NCI-H460 (cell line): ENCODE measurements around the gene ATP13A3. TPM values are rescaled to one million over a fixed set of nuclear protein-coding genes. Genes with fewer than 3 reads are reported as not detected.
"Not testable (repeated sequence)": the region's sequence is repeated elsewhere in the genome, so short reads cannot be mapped to it uniquely, and the experiment has no call there.

ENCODE experiments used
- DNase-seq: peaks from one replicate; pipeline ENCODE4 v3.0.0-alpha.2; 2016; ENCODE audit warnings: low read depth; ENCODE audit errors: extremely low read depth
- polyA plus RNA-seq: library from polyadenylated mRNA; depleted of rRNA; stranded (reverse); fragments of >200 nt; gene quantifications from 2 replicates; pipeline ENCODE4 v1.2.3, GENCODE V29; 2014; cell fraction: nucleus; rRNA removed
- total RNA-seq: library from RNA; depleted of rRNA; stranded (reverse); fragments of >200 nt; shearing (Covaris generic); gene quantifications from 2 replicates; pipeline ENCODE4 v1.2.3, GENCODE V29; 2014; rRNA removed

Gene ATP13A3
- total RNA-seq = 91.5 and 101 TPM in 2 replicates
- polyA plus RNA-seq = 86.4 and 94.1 TPM in 2 replicates

DNA sequence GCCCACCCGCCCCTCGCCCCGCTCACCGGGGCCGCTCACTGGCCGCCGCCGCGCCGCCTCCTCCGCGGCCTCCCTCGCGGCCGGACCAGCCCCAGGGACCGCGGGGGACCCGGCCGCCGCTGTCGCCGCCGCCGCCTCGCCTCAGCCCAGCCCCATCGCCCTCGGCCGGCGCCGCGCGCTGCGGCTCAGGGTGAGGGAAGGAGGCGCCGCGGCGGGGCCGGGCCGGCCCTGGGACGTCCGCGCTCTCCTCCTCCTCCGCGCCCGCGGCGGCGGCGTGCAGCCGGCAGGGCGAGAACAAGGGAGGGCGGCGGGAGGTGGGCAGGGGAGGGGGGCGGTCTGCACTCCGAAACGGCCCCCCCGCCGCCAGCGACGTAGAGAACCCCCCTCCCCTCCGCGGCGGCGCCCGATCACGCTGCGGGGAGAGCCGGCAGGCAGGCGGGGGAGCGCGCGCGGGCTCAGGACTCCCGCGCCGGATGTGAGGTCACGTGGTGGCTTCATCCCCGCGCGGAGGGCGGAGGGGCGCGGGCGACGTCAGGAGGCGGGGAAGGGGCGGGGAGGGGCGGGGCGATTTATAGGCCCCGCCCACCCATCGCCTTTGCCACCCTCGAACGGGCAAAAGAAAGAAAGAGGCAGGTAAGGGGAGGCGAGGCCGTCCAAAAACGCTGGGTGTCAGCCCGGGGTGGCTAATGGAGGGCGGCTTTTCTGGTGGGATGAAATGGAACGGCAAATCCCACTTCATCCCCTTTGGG, at the start of gene ATP13A3:
Gene ATP13A3, minus strand, starts transcription at position 463 of the 749 bp plus-strand sequence. CDS start 24,812 bp downstream, outside the sequence.
- peak; percentile 76 for DNase-seq

DNA sequence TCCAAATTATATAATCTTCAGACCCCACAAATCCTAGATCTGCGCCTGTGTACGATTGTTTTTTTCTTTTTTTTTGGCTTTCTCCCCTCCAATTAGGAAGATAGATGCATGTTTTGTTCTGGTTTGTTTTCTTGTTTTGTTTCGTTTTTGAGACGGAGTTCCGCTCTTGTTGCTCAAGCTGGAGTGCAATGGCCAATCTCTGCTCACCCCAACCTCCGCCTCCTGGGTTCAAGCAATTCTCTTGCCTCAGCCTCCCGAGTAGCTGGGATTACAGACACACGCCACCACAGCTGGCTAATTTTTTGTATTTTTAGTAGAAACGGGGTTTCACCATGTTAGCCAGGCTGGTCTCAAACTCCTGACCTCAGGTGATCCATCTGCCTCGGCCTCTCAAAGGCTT, 48.4 kb upstream of the ATP13A3 start:
- DNase-seq = not testable (repeated sequence)

DNA sequence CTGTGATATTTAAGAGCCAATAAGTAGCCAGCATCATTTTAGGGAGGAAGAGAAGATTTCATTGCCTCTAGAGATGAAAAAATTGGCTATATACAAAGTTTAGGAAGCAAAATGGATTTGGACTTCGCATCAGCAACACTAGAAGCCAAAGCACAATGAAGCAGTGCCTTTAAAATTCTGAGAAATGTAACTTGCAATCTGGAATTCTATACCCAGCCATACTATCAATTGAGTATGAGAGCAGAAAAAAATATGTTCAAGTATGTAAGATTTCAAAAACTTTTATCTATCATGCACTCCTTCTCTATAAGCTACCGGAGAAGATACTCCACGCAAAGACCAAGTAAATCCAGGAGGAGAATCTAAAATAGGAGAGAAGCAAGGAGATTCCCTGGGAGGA, 47.4 kb upstream of the ATP13A3 start:
- DNase-seq = no peak

DNA sequence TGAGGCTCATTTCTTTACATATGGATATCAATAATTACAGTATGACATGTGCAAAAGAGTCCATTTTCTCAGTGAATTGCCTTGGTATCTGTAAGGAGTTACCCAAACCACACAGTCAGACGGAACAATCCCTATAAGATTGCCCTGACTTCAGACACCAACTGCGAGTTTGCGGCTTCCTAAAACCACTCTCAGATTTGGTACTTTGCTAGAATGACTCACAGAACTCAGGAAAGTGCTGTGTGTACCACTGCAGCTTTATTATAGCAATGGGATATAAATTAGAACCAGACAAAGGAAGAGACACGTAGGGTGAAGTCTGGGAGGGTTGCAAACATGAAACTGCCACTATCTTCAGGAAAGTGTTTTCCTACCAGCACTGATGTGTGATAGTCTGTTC, 45.8 kb upstream of the ATP13A3 start:
- DNase-seq = no peak

DNA sequence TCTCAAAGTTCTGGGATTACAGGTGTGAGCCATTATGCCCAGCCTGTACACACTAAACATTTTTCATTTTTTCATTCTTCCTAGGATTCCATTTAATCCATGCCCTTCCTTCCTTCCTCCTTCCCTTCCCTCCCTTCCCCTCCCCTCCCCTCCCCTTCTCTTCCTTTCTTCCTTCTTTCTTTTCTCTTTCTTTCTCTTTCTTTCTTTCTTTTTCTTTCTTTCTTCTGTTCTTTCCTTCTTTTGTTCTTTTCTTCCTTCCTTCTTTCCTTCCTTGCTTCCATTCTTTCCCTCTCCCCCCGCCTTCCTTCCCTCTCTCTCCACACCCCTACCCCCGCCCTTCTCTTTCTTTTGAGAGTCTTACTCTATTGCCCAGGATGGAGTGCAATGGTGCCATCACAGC, 40.9 kb upstream of the ATP13A3 start:
- no peak for DNase-seq

DNA sequence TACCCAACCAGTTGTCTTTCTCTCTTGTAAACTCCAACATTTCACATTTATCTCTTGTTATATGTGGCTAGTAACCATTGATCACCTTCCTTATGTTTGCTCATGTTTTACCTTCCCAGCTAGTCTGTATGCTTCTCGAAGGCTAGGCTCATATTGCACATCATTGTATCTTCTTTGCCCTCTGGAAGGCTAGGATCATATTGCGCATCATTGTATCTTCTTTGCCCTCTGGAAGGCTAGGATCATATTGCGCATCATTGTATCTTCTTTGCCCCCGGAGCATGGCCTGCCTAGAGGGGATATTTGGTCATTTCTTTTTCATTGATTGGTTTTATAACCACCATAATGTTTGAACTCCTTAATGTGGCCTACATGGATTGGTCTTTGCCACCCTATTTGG, 39.4 kb upstream of the ATP13A3 start:
- DNase-seq = no peak

DNA sequence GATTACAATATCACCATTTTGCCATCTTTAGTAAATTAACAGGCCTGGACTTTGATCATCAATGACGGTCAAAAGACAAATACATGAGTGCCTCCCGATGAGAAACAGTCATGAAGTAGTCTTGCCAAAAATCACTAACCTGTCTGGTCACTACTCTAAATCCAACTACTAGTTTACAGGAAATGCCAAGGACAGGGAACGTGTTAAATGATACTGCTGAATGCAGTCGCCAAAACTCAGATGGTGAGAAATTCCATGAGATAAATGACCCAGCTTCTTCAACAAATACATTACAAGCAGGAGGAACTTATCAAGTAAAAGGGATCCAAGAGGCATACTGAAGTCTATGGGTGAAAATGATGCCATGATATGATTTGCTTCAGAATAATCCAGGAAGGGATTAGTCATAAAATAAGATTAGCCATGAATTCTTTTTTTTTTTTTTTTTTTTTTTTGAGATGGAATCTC, 35.8 kb upstream of the ATP13A3 start:
- peak; percentile 11 for DNase-seq

DNA sequence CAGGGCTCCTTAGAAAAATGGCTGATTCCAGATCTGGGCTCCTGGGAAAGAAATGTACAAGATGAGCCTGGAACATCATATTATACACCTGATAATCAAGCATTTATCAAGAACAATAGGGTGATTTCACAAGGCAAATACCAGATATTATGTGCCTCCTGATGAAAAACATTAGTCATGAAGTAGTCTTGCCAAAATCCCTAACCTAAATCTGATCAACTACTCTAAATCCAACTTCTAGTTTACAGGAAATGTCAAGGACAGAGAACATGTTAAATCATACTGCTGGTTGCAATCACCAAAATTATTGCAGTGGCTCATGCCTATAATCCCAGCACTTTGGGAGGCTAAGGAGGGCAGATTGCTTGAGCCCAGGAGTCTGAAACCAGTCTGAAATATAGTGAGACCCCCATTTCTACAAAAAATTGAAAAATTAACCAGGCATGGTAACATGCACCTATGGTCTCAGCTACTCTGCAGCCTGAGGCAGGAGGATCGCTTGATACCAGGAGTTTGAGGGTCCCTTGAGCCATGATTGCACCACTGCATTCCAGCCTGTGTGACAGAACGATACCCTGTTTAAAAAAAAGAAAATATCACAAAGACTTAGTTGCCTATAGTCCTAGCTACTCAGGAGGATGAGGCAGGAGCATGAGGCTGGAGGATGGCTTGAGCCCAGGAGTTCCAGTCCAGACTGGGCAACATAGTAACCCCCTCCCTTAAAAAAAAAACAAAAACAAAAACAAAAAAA, 34.9 kb upstream of the ATP13A3 start:
- no peak for DNase-seq

DNA sequence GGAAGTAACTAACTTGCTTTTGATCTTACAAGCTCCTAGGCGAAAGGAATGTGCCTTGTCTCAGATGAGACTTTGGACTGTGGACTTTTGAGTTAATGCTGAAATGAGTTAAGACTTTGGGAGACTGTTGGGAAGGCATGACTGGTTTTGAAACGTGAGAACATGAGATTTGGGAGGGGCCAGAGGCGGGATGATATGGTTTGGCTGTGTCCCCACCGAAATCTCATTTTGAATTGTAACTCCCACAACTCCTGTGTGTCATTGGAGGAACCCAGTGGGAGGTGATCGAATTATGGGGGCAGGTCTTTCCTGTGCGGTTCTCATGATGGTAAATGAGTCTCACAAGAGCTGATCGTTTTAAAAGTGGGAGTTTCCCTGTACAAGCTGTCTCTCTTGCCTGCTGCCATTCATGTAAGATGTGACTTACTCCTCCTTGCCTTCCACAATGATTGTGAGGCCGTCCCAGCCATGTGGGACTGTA, 33.9 kb upstream of the ATP13A3 start:
- DNase-seq = not testable (repeated sequence)

DNA sequence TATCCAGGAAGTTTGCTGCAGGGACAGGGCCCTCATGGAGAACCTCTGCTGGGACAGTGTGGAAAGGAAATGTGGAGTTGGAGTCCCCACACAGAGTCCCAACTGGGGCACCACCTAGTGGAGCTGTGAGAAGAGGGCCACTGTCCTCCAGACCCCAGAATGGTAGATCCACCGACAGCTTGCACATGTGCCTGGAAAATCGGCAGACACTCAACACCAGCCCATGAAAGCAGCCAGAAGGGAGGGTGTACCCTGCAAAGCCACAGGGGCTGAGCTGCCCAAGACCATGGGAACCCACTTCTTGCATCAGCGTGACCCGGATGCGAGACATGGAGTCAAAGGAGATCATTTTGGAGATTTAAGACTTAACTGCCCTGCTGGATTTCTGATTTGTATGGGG, 33.4 kb upstream of the ATP13A3 start:
- not testable (repeated sequence) for DNase-seq

DNA sequence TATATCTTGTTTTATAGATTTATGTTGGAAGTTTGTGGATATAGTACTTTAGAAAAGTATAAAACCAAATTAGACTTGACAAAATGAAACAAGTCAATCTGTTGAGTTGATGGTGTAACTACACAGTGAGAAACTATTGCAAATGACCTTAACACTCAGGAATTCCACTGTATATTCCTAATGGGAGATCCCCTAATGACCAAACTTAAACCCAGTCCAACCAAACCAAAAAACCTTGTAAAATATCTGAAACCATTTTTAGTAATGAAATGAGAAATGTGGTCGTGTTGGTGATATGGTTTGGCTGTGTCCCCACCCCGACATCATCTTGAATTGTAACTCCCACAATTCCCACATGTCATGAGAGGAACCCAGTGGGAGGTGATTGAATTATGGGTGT, 31.9 kb upstream of the ATP13A3 start:
- DNase-seq = no peak

DNA sequence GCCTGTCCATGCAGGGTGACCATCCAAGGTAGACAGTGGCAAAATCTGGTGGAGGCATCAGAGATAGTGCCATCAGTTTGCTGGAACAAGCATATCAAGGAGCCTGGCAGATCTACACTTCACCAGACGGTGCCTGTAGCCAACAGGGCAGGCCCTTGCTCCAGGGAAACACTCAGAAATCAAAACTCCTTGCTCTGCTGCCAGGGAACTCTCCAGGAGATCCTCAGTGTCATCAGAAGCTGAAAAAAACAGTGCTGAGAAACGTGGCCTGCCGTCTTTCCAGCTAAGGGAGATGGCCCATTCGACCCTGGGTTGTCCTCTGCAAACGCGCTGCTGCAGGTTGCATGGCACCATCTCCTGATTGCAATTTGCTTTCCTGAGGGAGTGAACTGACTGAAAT, 30.5 kb upstream of the ATP13A3 start:
- DNase-seq = no peak

DNA sequence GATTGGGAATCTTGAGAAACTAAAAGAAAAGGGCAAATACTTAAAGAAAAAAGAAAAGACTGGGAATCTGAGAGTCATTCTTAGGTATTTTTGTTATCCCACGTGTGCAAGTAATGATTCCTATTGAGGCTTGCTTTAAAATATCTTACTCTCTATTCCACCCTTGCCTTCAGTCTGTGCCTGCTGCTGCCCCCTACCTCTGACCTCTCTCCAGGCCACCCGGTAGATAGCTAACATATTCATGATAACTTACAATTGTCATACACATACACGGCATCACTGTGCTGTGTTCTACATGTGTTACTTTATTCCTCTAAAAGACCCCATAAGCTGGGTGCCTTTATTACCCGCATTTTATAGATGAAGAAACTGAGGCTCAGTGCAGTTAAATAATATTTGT, 27.8 kb upstream of the ATP13A3 start:
- DNase-seq = no peak

DNA sequence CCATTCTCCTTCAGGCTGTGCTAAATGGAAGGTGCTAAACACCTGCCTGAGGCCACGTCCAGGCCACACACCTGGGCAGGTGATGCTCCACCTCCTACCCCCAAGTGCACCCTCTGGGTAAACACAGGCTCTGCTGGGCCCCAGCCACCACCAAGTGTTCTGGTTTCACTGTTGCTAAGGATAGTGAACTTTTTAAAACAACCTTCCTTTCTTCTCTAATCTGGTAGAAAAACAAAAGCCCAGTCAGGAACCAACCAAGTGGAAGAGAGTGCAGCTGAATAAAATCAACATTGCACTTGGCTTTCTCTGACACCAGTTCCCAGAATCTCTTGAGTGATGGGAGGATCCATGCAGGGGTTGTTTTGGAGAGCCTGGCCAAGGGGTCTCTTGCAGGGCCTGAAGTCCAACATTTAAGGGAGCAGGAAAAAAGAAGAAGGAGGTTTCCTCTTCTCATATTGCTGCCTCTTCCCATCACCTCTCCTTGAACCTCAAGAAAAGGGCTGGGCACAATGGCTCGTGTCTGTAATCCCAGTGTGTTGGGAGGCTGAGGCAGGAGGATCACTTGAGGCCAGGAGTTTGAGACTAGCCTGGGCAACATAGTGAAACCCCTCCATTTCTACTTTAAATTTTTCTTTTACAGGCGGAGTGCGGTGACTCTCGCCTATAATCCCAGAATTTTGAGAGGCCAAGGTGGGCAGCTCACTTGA, 26.2 kb upstream of the ATP13A3 start:
- DNase-seq = no peak

DNA sequence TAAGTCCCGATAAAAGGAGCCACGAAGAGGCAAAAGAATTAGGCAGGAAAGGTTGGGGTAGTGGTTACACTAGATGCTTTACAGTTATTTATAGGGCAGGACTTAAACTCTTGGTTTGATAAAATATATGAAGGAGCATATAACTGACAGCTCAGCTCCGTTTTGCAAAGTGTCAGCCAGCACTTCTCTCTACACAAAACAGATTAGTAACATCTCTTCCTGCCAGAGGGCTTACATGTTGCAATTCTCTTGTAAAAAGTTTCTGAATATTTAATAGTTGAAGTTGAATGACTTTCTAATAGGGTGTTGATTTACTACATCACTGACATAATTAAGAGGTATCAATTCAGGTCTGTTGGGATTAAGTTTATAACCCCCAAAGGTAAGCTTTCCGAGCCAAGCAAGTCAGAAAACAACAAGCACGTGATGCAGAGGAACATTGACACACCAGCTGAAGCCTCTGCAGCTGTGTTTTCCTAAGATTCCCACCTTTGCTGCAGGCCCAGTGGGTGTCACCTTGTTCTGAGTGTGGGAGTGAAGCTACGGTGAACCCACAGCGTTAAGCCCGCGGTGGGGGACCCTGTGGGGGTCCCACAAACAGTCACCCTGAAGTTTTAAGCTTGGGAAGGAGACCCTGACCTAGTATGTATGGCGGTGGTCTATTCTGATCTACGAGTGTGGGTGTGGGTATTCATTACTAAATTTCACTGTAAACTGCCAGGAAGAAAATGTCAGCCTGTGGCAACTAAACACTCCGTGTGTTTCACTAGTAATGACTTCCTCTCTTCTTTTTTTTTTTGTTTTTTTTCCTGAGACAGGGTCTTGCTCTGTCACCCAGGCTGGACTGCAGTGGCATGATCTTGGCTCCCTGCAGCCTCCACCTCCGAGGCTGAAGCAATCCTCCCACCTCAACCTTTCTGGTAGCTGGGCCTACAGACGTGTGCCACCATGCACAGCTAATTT, 22.0 kb upstream of the ATP13A3 start:
- DNase-seq = no peak

DNA sequence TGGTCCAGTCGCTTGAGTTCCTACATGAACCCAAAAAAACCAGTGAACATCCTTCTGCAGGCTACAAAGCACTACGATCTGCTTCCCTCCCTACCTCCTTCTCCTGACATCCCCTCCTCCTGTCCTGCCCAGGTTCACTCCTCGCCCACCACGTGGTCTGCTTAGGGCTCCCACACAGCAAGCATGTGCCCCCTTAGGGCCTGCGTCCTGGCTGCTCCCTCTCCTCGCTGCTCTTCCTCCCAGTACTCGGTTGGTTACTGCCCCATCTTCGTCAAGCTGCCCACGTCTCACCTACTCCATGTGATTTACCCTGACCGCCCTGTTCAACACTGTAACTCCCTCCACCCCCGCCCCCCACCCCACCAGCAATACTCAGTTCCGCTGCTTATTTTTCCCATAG, 20.8 kb upstream of the ATP13A3 start:
- no peak for DNase-seq

DNA sequence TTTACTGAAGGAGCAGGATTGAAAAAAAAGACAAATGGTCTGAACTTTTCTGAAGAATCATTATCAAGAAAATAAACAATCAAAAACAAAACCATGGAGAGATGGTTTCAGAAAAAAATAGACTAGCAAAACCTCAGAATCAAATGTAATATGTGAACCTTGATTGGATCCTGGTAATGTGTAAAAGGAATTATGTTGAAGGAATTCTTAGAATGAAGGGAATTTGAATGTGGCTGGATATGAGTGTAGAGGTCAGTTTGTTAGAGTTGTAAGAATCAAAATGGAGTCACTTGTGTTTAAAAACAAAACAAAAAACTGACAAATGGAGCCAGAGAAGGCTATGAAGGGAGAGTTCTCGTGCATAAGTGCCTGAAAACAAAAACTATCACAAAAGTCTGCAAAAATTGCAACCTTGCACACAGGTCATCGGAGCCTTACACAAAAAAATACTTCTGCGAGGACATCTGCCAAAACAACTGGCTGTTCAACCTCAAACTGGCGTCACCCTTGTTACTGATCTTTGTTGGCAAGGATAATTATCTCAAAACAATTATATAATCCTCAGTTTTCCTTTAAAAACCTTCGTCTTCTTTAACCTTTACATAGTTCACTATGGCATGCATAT, 19.1 kb upstream of the ATP13A3 start:
- DNase-seq = no peak

DNA sequence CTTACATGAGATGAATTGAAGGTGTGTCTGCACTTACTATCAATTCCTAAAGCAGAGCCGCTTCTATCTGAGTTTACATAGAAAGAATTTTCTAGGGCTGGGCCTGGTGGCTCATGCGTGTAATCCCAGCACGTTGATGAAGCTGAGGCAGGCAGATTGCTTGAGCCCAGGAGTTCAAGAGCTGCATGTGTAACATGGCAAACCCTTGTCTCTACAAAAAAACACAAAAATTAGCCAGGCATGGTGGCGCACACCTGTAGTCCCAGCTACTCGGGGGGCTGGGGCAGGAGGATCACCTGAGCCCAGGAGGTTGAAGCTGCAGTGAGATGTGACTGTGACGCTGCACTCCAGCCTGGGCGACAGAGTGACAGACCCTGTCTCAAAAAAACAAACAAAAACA, 18.1 kb upstream of the ATP13A3 start:
- DNase-seq = no peak

DNA sequence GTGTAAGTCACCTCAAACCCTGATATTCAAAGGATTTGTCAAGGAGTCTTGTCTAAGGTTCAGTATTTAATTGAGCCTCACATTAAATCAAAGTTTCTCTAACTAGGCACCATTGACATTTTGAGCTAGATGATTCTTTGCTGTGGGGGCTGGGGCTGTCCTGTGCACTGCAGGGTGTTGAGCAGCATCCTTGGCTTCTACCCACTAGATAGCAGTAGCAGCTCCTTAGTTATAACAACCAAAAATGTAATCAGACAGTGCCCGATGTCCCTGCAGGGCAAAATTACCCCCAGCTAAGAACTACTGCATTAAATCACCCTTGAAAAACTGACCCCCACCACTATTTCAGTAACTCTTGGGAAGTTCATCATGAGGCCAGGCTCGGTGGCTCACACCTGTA, 17.3 kb upstream of the ATP13A3 start:
- no peak for DNase-seq
